Adipocyte (in vitro differentiated cells): Measurements from ENCODE around the gene MARCHF10.
A peak's percentile ranks its signal among the peaks of the same experiment; 100 is the strongest.
"Not testable (repeated sequence)": the region's sequence is repeated elsewhere in the genome, so short reads cannot be mapped to it uniquely, and the experiment has no call there.

Experiments used
- DNase-seq: peaks from one replicate; pipeline ENCODE4 v3.0.0-alpha.2; 2015; ENCODE audit warnings: low read depth
- H3K27me3 ChIP-seq: replicated peaks from 2 replicates; pipeline ENCODE4 v1.7.0; 2013; ENCODE audit warnings: mild to moderate bottlenecking, low read length, moderate library complexity; ENCODE audit not compliant: control insufficient read depth, insufficient read depth
- H3K36me3 ChIP-seq: 2 replicates; pipeline ENCODE4 v1.7.0; 2013; ENCODE audit warnings: low read length, mild to moderate bottlenecking, moderate library complexity; ENCODE audit not compliant: control insufficient read depth, insufficient read depth, severe bottlenecking
- H3K4me1 ChIP-seq: 2 replicates; pipeline ENCODE4 v1.7.0; 2013; ENCODE audit warnings: mild to moderate bottlenecking, low read length, moderate library complexity; ENCODE audit not compliant: control insufficient read depth, insufficient read depth
- H3K4me3 ChIP-seq: 2 replicates; pipeline ENCODE4 v1.7.0; 2013; ENCODE audit warnings: mild to moderate bottlenecking, low read length, moderate library complexity
- H3K9ac ChIP-seq: 2 replicates; pipeline ENCODE4 v1.7.0; 2013; ENCODE audit warnings: mild to moderate bottlenecking, low read length, moderate library complexity
- H3K9me3 ChIP-seq: 2 replicates; pipeline ENCODE4 v1.7.0; 2013; ENCODE audit warnings: mild to moderate bottlenecking, low read length, moderate library complexity; ENCODE audit not compliant: control insufficient read depth

The MARCHF10 gene

GRCh38 chr17:62832405-62832804, 24.3 kb upstream of the MARCHF10 start:
- Histone ChIP-seq H3K9ac (no peak overlapping the region), H3K4me1 (peaks cover 8% of the 10 kb centered on the region), H3K36me3 (no peaks in the 10 kb centered on the region), H3K4me3 (no peak overlapping the region), H3K9me3 (no peaks in the 10 kb centered on the region), H3K27me3 (no peaks in the 10 kb centered on the region)
- no peak for DNase-seq

- not testable (repeated sequence) for DNase-seq, H3K9ac ChIP-seq, H3K4me3 ChIP-seq, H3K27me3 ChIP-seq, H3K9me3 ChIP-seq, H3K36me3 ChIP-seq
- peaks cover 12% of the 10 kb centered on the region for H3K4me1 ChIP-seq
Measured at GRCh38 chr17:62831066-62831465, 23.0 kb upstream of the MARCHF10 start.

GRCh38 chr17:62827746-62828485, 19.8 kb upstream of the MARCHF10 start:
- no peaks in the 10 kb centered on the region for H3K36me3 ChIP-seq
- H3K9me3 ChIP-seq: no peaks in the 10 kb centered on the region
- H3K4me3 ChIP-seq: no peak overlapping the region
- peak; percentile 30 for DNase-seq
- no peaks in the 10 kb centered on the region for H3K27me3 ChIP-seq
- H3K9ac ChIP-seq: peak overlapping the region; percentile 42
- peaks cover 27% of the 10 kb centered on the region for H3K4me1 ChIP-seq

GRCh38 chr17:62826956-62827355, 18.8 kb upstream of the MARCHF10 start:
- H3K9ac ChIP-seq: no peak overlapping the region
- H3K9me3 ChIP-seq: no peaks in the 10 kb centered on the region
- H3K4me1 ChIP-seq: peaks cover 36% of the 10 kb centered on the region
- H3K4me3 ChIP-seq: no peak overlapping the region
- no peak for DNase-seq
- H3K27me3 ChIP-seq: no peaks in the 10 kb centered on the region
- H3K36me3 ChIP-seq: no peaks in the 10 kb centered on the region

- H3K36me3 ChIP-seq: no peaks in the 10 kb centered on the region
- no peak overlapping the region for H3K4me3 ChIP-seq
- no peaks in the 10 kb centered on the region for H3K9me3 ChIP-seq
- no peak for DNase-seq
- H3K4me1 ChIP-seq: peaks cover 49% of the 10 kb centered on the region
- H3K9ac ChIP-seq: no peak overlapping the region
- no peaks in the 10 kb centered on the region for H3K27me3 ChIP-seq
Measured at GRCh38 chr17:62825182-62825581, 17.1 kb upstream of the MARCHF10 start.

- H3K9ac ChIP-seq: no peak overlapping the region
- no peaks in the 10 kb centered on the region for H3K27me3 ChIP-seq
- no peak overlapping the region for H3K4me3 ChIP-seq
- H3K4me1 ChIP-seq: peaks cover 55% of the 10 kb centered on the region
- peak; percentile 72 for DNase-seq
- no peaks in the 10 kb centered on the region for H3K36me3 ChIP-seq
- no peaks in the 10 kb centered on the region for H3K9me3 ChIP-seq
Measured at GRCh38 chr17:62824290-62825131, 16.4 kb upstream of the MARCHF10 start.

GRCh38 chr17:62823111-62823893, 15.2 kb upstream of the MARCHF10 start:
- peaks cover 60% of the 10 kb centered on the region for H3K4me1 ChIP-seq
- no peaks in the 10 kb centered on the region for H3K36me3 ChIP-seq
- H3K4me3 ChIP-seq: no peak overlapping the region
- no peak overlapping the region for H3K9ac ChIP-seq
- no peaks in the 10 kb centered on the region for H3K9me3 ChIP-seq
- no peak for DNase-seq
- H3K27me3 ChIP-seq: no peaks in the 10 kb centered on the region

GRCh38 chr17:62822080-62822904, 14.2 kb upstream of the MARCHF10 start:
- no peaks in the 10 kb centered on the region for H3K9me3 ChIP-seq
- no peak for DNase-seq
- no peaks in the 10 kb centered on the region for H3K36me3 ChIP-seq
- no peak overlapping the region for H3K4me3 ChIP-seq
- peaks cover 51% of the 10 kb centered on the region for H3K4me1 ChIP-seq
- H3K27me3 ChIP-seq: no peaks in the 10 kb centered on the region
- no peak overlapping the region for H3K9ac ChIP-seq

GRCh38 chr17:62821189-62822079, 13.3 kb upstream of the MARCHF10 start:
- Histone ChIP-seq H3K27me3 (no peaks in the 10 kb centered on the region), H3K4me1 (peaks cover 52% of the 10 kb centered on the region), H3K4me3 (no peak overlapping the region), H3K9me3 (no peaks in the 10 kb centered on the region), H3K9ac (peak overlapping the region; percentile 33), H3K36me3 (no peaks in the 10 kb centered on the region)
- DNase-seq: no peak
